Memory B cell (primary cell): ENCODE data around the gene ISG20L2.

Experiments used
- ATAC-seq: fragments of 150-1000 bp; cut with Tn5 transposase; 2 replicates; pipeline ENCODE4 v1.10.0; 2021; ENCODE audit warnings: low read depth, mild to moderate bottlenecking, moderate library complexity
- DNase-seq, 2 donors: peaks; one replicate each; pipeline ENCODE4 v3.0.0; 2022; ENCODE audit warnings: low spot score in 2 of 2
- H3K27ac Mint-ChIP-seq: one replicate; pipeline ENCODE4 v1.8.0; 2022; ENCODE audit warnings: mild to moderate bottlenecking, moderate library complexity, mixed read lengths
- H3K27me3 Mint-ChIP-seq: one replicate; pipeline ENCODE4 v1.8.0; 2022; ENCODE audit warnings: mixed read lengths
- H3K36me3 Mint-ChIP-seq: one replicate; pipeline ENCODE4 v1.8.0; 2022; ENCODE audit warnings: mild to moderate bottlenecking, mixed read lengths
- H3K4me1 Mint-ChIP-seq: one replicate; pipeline ENCODE4 v1.8.0; 2022; ENCODE audit warnings: mixed read lengths
- H3K4me3 Mint-ChIP-seq: one replicate; pipeline ENCODE4 v1.8.0; 2022; ENCODE audit warnings: mild to moderate bottlenecking, moderate library complexity, mixed read lengths
- H3K9me3 Mint-ChIP-seq: one replicate; pipeline ENCODE4 v1.8.0; 2022; ENCODE audit warnings: mixed read lengths

The ISG20L2 gene

GRCh38 chr1:156740237-156740740 lies 11.7 kb upstream of the ISG20L2 start:
- no peak for DNase-seq

GRCh38 chr1:156738916-156739315 lies 10.3 kb upstream of the ISG20L2 start:
- Mint-ChIP-seq H3K4me3 (no peak overlapping the region), H3K27ac (peak overlapping the region; percentile 31), H3K4me1 (peaks cover 14% of the 10 kb centered on the region), H3K9me3 (no peaks in the 10 kb centered on the region), H3K36me3 (peaks cover 18% of the 10 kb centered on the region), H3K27me3 (no peaks in the 10 kb centered on the region)
- DNase-seq (no peak), ATAC-seq (no peak)

More at GRCh38 chr1:156740237-156740740, 11.7 kb upstream of the ISG20L2 start:
- Mint-ChIP-seq H3K27ac (peak overlapping the region; percentile 97), H3K9me3 (no peaks in the 10 kb centered on the region), H3K27me3 (no peaks in the 10 kb centered on the region), H3K36me3 (peaks cover 26% of the 10 kb centered on the region), H3K4me3 (peak overlapping the region; percentile 95), H3K4me1 (peaks cover 14% of the 10 kb centered on the region)
- ATAC-seq = no peak

GRCh38 chr1:156738407-156738806 lies 9.8 kb upstream of the ISG20L2 start:
- no peaks in the 10 kb centered on the region for H3K27me3 Mint-ChIP-seq
- DNase-seq = no peak
- peaks cover 14% of the 10 kb centered on the region for H3K4me1 Mint-ChIP-seq
- H3K36me3 Mint-ChIP-seq = peaks cover 13% of the 10 kb centered on the region
- peak overlapping the region; percentile 31 for H3K27ac Mint-ChIP-seq
- no peak for ATAC-seq
- H3K4me3 Mint-ChIP-seq = no peak overlapping the region
- no peaks in the 10 kb centered on the region for H3K9me3 Mint-ChIP-seq

- H3K27me3 Mint-ChIP-seq = no peaks in the 10 kb centered on the region
- H3K4me1 Mint-ChIP-seq = peaks cover 14% of the 10 kb centered on the region
- DNase-seq (no peak), ATAC-seq (no peak)
- H3K27ac Mint-ChIP-seq = no peak overlapping the region
- peaks cover 16% of the 10 kb centered on the region for H3K36me3 Mint-ChIP-seq
- no peaks in the 10 kb centered on the region for H3K9me3 Mint-ChIP-seq
- no peak overlapping the region for H3K4me3 Mint-ChIP-seq
Measured at GRCh38 chr1:156733989-156734584, 5.5 kb upstream of the ISG20L2 start.

- Mint-ChIP-seq H3K27ac (peak within 1 kb of the TSS; percentile 99), H3K4me3 (no peak within 1 kb of the TSS), H3K9me3 (no peaks in the 10 kb centered on the region), H3K27me3 (no peaks in the 10 kb centered on the region), H3K4me1 (peaks cover 36% of the 10 kb centered on the region), H3K36me3 (peaks cover 20% of the 10 kb centered on the region)
- ATAC-seq (peak; percentile 50), DNase-seq (no peak)
Measured at GRCh38 chr1:156727926-156728598, 504 bp downstream of the ISG20L2 start, which contains the start of gene METTL25B. METTL25B (plus strand) TSS chr1:156728469; CDS start chr1:156729105, 636 bp downstream.

- Mint-ChIP-seq H3K4me1 (peaks cover 36% of the 10 kb centered on the region), H3K9me3 (no peaks in the 10 kb centered on the region), H3K36me3 (peaks cover 18% of the 10 kb centered on the region), H3K27ac (peak overlapping the region; percentile 99), H3K4me3 (no peak overlapping the region), H3K27me3 (no peaks in the 10 kb centered on the region)
- no peak for ATAC-seq
- DNase-seq = no peak
Measured at GRCh38 chr1:156727492-156727891, 1.1 kb downstream of the ISG20L2 start.

- DNase-seq (peak in 1 of 2 donors; percentile 38), ATAC-seq (no peak)
- no peak overlapping the region for H3K4me3 Mint-ChIP-seq
- H3K4me1 Mint-ChIP-seq = peaks cover 36% of the 10 kb centered on the region
- no peaks in the 10 kb centered on the region for H3K27me3 Mint-ChIP-seq
- H3K27ac Mint-ChIP-seq = no peak overlapping the region
- peaks cover 18% of the 10 kb centered on the region for H3K36me3 Mint-ChIP-seq
- H3K9me3 Mint-ChIP-seq = no peaks in the 10 kb centered on the region
Measured at GRCh38 chr1:156726549-156727226, 1.9 kb downstream of the ISG20L2 start.

- ATAC-seq (peak; percentile 34), DNase-seq (peak; percentile 77 to 78)
- H3K27ac Mint-ChIP-seq = no peak overlapping the region
- peaks cover 18% of the 10 kb centered on the region for H3K36me3 Mint-ChIP-seq
- peaks cover 32% of the 10 kb centered on the region for H3K4me1 Mint-ChIP-seq
- H3K9me3 Mint-ChIP-seq = no peaks in the 10 kb centered on the region
- H3K4me3 Mint-ChIP-seq = no peak overlapping the region
- H3K27me3 Mint-ChIP-seq = no peaks in the 10 kb centered on the region
Measured at GRCh38 chr1:156725683-156726280, 2.8 kb downstream of the ISG20L2 start.

- ATAC-seq (no peak), DNase-seq (no peak)
- Mint-ChIP-seq H3K27ac (no peak overlapping the region), H3K36me3 (peaks cover 24% of the 10 kb centered on the region), H3K9me3 (no peaks in the 10 kb centered on the region), H3K4me3 (no peak overlapping the region), H3K4me1 (peaks cover 13% of the 10 kb centered on the region), H3K27me3 (no peaks in the 10 kb centered on the region)
Measured at GRCh38 chr1:156721535-156721934, 7.0 kb downstream of the ISG20L2 start.

- H3K4me3 Mint-ChIP-seq = no peak overlapping the region
- H3K4me1 Mint-ChIP-seq = peaks cover 13% of the 10 kb centered on the region
- H3K9me3 Mint-ChIP-seq = no peaks in the 10 kb centered on the region
- no peak for DNase-seq
- H3K27ac Mint-ChIP-seq = no peak overlapping the region
- H3K27me3 Mint-ChIP-seq = no peaks in the 10 kb centered on the region
- ATAC-seq = no peak
- peaks cover 26% of the 10 kb centered on the region for H3K36me3 Mint-ChIP-seq
Measured at GRCh38 chr1:156721131-156721530, 7.4 kb downstream of the ISG20L2 start.

GRCh38 chr1:156717351-156717750 lies 11.2 kb downstream of the ISG20L2 start:
- no peaks in the 10 kb centered on the region for H3K27me3 Mint-ChIP-seq
- H3K4me1 Mint-ChIP-seq = peaks cover 3% of the 10 kb centered on the region
- no peak overlapping the region for H3K27ac Mint-ChIP-seq
- ATAC-seq = no peak
- no peak for DNase-seq
- peaks cover 23% of the 10 kb centered on the region for H3K36me3 Mint-ChIP-seq
- H3K9me3 Mint-ChIP-seq = no peaks in the 10 kb centered on the region
- no peak overlapping the region for H3K4me3 Mint-ChIP-seq

GRCh38 chr1:156714830-156715229 lies 13.7 kb downstream of the ISG20L2 start:
- Mint-ChIP-seq H3K9me3 (no peaks in the 10 kb centered on the region), H3K4me3 (no peak overlapping the region), H3K4me1 (peaks cover 3% of the 10 kb centered on the region), H3K27me3 (no peaks in the 10 kb centered on the region), H3K36me3 (peaks cover 21% of the 10 kb centered on the region), H3K27ac (no peak overlapping the region)
- DNase-seq (no peak), ATAC-seq (no peak)

GRCh38 chr1:156712626-156713025 lies 15.9 kb downstream of the ISG20L2 start:
- Mint-ChIP-seq H3K9me3 (no peaks in the 10 kb centered on the region), H3K27me3 (no peaks in the 10 kb centered on the region), H3K36me3 (peaks cover 19% of the 10 kb centered on the region), H3K27ac (no peak overlapping the region), H3K4me1 (peaks cover 3% of the 10 kb centered on the region), H3K4me3 (no peak overlapping the region)
- DNase-seq (no peak), ATAC-seq (no peak)
